ENCODE data around the gene NKD1.

NKD1 gene

DNA sequence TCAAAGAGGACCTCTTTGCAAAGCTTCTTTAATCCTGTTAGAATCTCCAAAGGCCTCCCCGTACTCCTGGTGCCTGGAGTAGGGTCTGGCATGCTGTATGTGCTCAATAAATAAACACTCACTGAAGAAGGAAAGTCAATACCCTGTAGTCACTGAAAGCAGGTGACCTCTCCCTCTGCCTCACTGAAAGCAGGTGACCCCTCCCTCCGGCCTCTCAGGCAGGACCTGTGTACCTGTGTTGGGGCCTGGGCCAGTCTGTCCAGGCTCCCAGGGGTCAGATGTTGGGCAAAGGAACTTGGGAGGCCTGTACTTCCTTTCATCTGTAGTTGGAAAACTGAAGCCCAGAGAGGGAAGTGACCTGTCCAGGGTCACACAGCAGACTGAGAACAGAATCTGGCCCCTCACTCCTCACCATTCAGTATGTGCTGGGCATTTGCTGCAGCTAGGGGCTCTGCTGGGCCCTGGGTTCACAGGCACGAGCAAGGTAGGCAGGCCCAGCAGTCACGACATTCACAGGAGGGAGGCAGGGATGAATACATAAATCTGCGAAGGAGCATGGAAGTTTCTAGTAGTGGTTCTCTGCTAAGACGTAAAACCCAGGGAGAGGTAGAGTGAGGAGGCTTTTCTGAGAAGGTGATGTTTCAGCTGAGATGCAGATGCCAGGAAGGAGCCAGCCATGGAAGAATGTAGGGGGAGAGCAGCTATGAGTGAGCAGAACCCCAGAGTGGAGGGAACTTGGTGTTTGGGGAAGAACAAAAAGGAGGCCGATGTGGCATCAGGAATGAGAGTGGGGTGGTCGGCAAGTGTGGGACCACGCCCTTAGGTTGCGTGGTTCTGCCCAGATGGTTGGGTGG, 64.0 kb downstream of the NKD1 start:
- in situ Hi-C loops (cut with HindIII; ENCODE audit: low pct_ligation_motif_present, low sequenced_read_pairs): no loop called here

DNA sequence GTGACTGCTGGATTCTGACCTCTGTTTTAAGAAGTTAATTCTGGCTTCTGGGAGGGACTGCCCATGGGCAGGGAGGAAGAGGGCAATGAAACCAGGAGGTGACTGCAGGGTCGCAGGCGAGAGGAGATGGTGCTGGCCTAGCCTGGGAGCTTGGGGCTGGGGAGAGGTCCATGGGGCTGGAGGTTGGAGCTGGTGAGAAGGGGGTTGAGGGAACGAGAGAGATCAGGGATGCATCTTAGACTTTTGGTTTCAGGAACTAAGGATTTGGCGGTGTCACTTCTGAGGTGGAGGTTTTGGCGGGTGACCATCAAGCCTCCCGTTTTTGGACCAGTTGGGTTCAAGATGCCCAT, 64.6 kb downstream of the NKD1 start:
- no peak for DNase-seq
- Histone ChIP-seq H3K27me3 (replicated peaks) (no peaks in the 10 kb centered on the region), H3K36me3 (replicated peaks) (no peaks in the 10 kb centered on the region), H3K4me3 (ENCODE audit: low read depth, low read length) (no peak overlapping the region), H3K27ac (no peak overlapping the region)
- TF ChIP-seq, protein P1, sequence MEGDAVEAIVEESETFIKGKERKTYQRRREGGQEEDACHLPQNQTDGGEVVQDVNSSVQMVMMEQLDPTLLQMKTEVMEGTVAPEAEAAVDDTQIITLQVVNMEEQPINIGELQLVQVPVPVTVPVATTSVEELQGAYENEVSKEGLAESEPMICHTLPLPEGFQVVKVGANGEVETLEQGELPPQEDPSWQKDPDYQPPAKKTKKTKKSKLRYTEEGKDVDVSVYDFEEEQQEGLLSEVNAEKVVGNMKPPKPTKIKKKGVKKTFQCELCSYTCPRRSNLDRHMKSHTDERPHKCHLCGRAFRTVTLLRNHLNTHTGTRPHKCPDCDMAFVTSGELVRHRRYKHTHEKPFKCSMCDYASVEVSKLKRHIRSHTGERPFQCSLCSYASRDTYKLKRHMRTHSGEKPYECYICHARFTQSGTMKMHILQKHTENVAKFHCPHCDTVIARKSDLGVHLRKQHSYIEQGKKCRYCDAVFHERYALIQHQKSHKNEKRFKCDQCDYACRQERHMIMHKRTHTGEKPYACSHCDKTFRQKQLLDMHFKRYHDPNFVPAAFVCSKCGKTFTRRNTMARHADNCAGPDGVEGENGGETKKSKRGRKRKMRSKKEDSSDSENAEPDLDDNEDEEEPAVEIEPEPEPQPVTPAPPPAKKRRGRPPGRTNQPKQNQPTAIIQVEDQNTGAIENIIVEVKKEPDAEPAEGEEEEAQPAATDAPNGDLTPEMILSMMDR (IDR thresholded peaks at IDR 0.05; ENCODE audit: low read depth, low read length, missing control alignments): no peak
- in situ Hi-C loops (cut with HindIII; ENCODE audit: low pct_ligation_motif_present, low sequenced_read_pairs): no loop called here

More for the DNA sequence above, 64.0 kb downstream of the NKD1 start:
- Histone ChIP-seq H3K4me3 (ENCODE audit: low read depth, low read length) (no peak overlapping the region), H3K27me3 (replicated peaks) (no peaks in the 10 kb centered on the region), H3K27ac (no peak overlapping the region), H3K36me3 (replicated peaks) (no peaks in the 10 kb centered on the region)
- TF ChIP-seq, protein P1 (IDR thresholded peaks at IDR 0.05; ENCODE audit: low read depth, low read length, missing control alignments): no peak
- no peak for DNase-seq

DNA sequence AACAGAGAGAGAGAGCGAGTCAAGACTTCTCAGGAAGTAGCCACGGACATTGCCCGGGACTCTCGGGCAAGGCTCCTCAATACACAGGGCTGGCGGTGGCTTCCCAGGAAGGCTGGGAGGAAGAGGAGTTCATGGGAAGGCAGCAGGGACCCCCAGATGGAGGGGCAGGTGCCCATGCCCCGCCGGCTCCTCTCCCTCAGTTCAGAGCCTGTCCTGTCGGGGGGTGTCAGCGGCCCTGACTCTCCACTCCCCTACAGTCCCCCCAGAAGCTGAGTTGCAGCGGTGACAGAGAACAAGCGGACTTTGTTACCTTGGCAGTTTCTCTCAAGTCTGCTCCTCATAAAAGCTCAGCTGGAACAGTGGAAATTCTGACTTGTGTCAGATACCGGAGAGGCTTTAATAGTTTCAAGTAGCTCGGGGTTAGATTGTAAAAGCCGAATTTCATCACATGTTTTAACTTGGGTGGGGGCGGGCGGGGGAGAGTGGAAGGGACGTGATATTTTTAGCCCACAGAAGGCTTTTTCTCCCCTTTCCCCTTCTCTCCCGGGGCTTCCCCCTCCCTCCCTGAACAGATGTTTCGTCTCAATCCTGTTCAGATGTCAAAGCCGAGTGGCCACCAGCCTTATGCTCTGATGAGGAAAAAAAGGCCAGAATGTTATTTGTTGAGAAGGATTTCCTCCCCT, 65.2 kb downstream of the NKD1 start:
- Histone ChIP-seq H3K27ac (no peak overlapping the region), H3K27me3 (replicated peaks) (no peaks in the 10 kb centered on the region), H3K4me3 (ENCODE audit: low read depth, low read length) (no peak overlapping the region), H3K36me3 (replicated peaks) (no peaks in the 10 kb centered on the region)
- in situ Hi-C loops (cut with HindIII; ENCODE audit: low pct_ligation_motif_present, low sequenced_read_pairs): no loop called here
- TF ChIP-seq, protein P1 (IDR thresholded peaks at IDR 0.05; ENCODE audit: low read depth, low read length, missing control alignments): no peak
- no peak for DNase-seq

DNA sequence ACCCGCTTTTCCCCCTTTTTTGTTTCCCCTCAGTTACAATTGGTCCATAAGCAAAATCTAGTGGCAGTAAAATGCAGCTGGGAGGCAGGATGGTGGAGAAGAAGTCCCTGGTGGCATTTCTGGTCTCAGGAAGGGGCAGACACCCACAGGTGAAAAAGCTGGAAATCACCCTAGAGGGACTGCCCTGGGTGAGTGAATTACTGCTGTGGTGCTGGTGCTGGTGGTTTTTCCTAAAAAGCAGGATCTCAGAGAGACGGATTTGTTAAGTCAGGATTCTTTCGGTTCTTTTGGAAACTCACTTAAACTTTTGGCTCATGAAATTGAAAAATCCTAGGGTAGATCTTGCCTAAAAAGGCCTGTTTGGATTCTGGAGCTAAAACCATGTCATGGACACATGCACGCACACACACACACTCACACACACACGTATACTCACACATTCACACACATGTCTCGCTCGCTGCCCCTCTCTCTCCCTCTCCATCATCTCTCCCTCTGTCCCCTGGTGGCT, 65.8 kb downstream of the NKD1 start:
- H3K27me3 ChIP-seq (replicated peaks): no peaks in the 10 kb centered on the region
- no peak overlapping the region for H3K27ac ChIP-seq
- H3K4me3 ChIP-seq (ENCODE audit: low read depth, low read length): no peak overlapping the region
- H3K36me3 ChIP-seq (replicated peaks): no peaks in the 10 kb centered on the region
- TF ChIP-seq, protein P1 (IDR thresholded peaks at IDR 0.05; ENCODE audit: low read depth, low read length, missing control alignments): no peak
- no peak for DNase-seq
- in situ Hi-C loops (cut with HindIII; ENCODE audit: low pct_ligation_motif_present, low sequenced_read_pairs): no loop called here

DNA sequence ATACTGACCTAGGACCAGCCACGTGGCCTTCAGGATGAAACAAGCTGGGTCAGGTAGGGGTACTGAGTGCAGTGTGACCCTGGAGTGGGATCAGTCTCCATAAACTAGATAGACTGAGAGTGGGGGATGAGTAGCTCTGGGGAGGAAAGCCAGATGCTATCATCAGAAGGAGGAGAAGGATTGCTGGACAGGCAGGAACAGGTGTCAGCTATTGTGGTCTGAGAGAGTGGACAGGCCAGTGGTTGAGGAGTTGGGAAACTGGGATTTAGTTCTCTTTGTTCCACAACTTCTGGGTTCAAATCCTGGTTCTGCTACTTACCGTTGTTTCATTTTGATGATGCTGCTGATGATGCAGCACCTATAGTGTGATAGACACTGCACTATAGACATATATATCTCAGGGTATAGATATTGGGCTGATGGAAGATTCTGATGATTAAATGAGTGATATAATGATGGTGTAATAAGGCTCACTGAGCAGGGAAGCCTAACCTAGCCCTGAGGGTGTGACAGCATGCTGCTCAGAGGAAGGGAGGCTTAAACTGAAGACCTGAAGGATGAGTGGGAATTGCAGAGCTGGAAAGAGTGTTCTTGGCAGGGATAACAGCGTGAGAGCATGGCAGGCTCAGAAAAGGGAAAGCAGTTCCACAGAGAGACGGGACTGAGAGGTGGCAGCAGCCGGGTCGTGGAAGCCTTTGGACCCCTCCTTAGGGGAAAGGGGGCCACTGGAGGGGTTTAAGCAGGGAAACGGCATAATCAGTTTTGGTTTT, 66.9 kb downstream of the NKD1 start:
- TF ChIP-seq, protein P1 (IDR thresholded peaks at IDR 0.05; ENCODE audit: low read depth, low read length, missing control alignments): no peak
- Histone ChIP-seq H3K36me3 (replicated peaks) (no peaks in the 10 kb centered on the region), H3K27me3 (replicated peaks) (no peaks in the 10 kb centered on the region), H3K27ac (no peak overlapping the region), H3K4me3 (ENCODE audit: low read depth, low read length) (no peak overlapping the region)
- in situ Hi-C loops (cut with HindIII; ENCODE audit: low pct_ligation_motif_present, low sequenced_read_pairs): no loop called here
- no peak for DNase-seq
